HFFc6 (cell line): ENCODE measurements around the gene NUP98. TPM values are rescaled to one million over a fixed set of nuclear protein-coding genes. Genes with fewer than 3 reads are reported as not detected.

Experiments
- DNase-seq: peaks from one replicate; pipeline ENCODE4 v3.0.0-alpha.2; 2018
- H3K27ac Mint-ChIP-seq: 2 replicates; pipeline ENCODE4 v1.8.0; 2020; ENCODE audit warnings: mild to moderate bottlenecking, mixed read lengths
- H3K27me3 Mint-ChIP-seq: 2 replicates; pipeline ENCODE4 v1.8.0; 2021; ENCODE audit warnings: mild to moderate bottlenecking, moderate library complexity, mixed read lengths; ENCODE audit not compliant: insufficient read depth
- H3K36me3 Mint-ChIP-seq: 2 replicates; pipeline ENCODE4 v1.8.0; 2021; ENCODE audit warnings: low read depth, mixed read lengths
- H3K4me1 Mint-ChIP-seq: 2 replicates; pipeline ENCODE4 v1.8.0; 2020; ENCODE audit warnings: low read depth, mixed read lengths
- H3K4me3 Mint-ChIP-seq: 2 replicates; pipeline ENCODE4 v1.8.0; 2020; ENCODE audit warnings: mild to moderate bottlenecking, moderate library complexity, mixed read lengths
- H3K9me3 Mint-ChIP-seq: 2 replicates; pipeline ENCODE4 v1.8.0; 2020; ENCODE audit warnings: mild to moderate bottlenecking, mixed read lengths
- CTCF ChIP-seq: fragments of 200-600 bp; sonication (generic); IDR thresholded peaks from 2 replicates; pipeline ENCODE4 v1.5.0; 2021; ENCODE audit warnings: antibody characterized with exemption, mild to moderate bottlenecking
- total RNA-seq, 6 experiments: library from RNA; stranded (reverse); fragmentation: NEBNext Ultra II Directional; extraction: Animal tissue kit (Norgen Biotek cat#: 25700); gene quantifications; 2 replicates in 1 of 6; 3 replicates in 5 of 6; pipeline ENCODE4 v1.2.3, GENCODE V29; 2021

The NUP98 gene
- total RNA-seq, 6 experiments from 2014 or later, result 81.4 to 96.7 (median 85.6) TPM

GRCh38 chr11:3707176-3707575, 90.2 kb downstream of the NUP98 start:
- Mint-ChIP-seq H3K27me3 (peaks cover 4% of the 10 kb centered on the region; the same call in 1 of the 2 replicates), H3K27ac (peak overlapping the region; percentile 56), H3K36me3 (peaks cover 39% of the 10 kb centered on the region), H3K9me3 (no peaks in the 10 kb centered on the region), H3K4me1 (peaks cover 45% of the 10 kb centered on the region), H3K4me3 (no peak overlapping the region)
- TF ChIP-seq CTCF, result no peak
- no peak for DNase-seq

GRCh38 chr11:3703383-3703782, 94.0 kb downstream of the NUP98 start:
- Mint-ChIP-seq H3K27me3 (peaks cover 2% of the 10 kb centered on the region; the same call in 1 of the 2 replicates), H3K9me3 (no peaks in the 10 kb centered on the region), H3K36me3 (peaks cover 46% of the 10 kb centered on the region), H3K27ac (no peak overlapping the region), H3K4me1 (peaks cover 33% of the 10 kb centered on the region), H3K4me3 (no peak overlapping the region)
- no peak for DNase-seq
- no peak for TF ChIP-seq CTCF

GRCh38 chr11:3700910-3701309, 96.4 kb downstream of the NUP98 start:
- Mint-ChIP-seq H3K27ac (no peak overlapping the region), H3K4me1 (peaks cover 21% of the 10 kb centered on the region), H3K4me3 (no peak overlapping the region), H3K27me3 (peaks cover 2% of the 10 kb centered on the region; the same call in 1 of the 2 replicates), H3K36me3 (peaks cover 45% of the 10 kb centered on the region), H3K9me3 (no peaks in the 10 kb centered on the region)
- no peak for DNase-seq
- no peak for TF ChIP-seq CTCF

GRCh38 chr11:3700410-3700809, 96.9 kb downstream of the NUP98 start:
- no peak for DNase-seq
- H3K4me1 Mint-ChIP-seq, result peaks cover 21% of the 10 kb centered on the region
- H3K9me3 Mint-ChIP-seq, result no peaks in the 10 kb centered on the region
- H3K27me3 Mint-ChIP-seq, result peaks cover 2% of the 10 kb centered on the region; the same call in 1 of the 2 replicates
- H3K4me3 Mint-ChIP-seq, result no peak overlapping the region
- TF ChIP-seq CTCF, result no peak
- no peak overlapping the region for H3K27ac Mint-ChIP-seq
- peaks cover 47% of the 10 kb centered on the region for H3K36me3 Mint-ChIP-seq

GRCh38 chr11:3686751-3687150, 110.6 kb downstream of the NUP98 start:
- no peak for DNase-seq
- Mint-ChIP-seq H3K36me3 (peaks cover 50% of the 10 kb centered on the region), H3K4me3 (no peak overlapping the region), H3K27me3 (no peaks in the 10 kb centered on the region), H3K27ac (no peak overlapping the region), H3K4me1 (peaks cover 17% of the 10 kb centered on the region), H3K9me3 (no peaks in the 10 kb centered on the region)
- TF ChIP-seq CTCF, result no peak

GRCh38 chr11:3685923-3686322, 111.4 kb downstream of the NUP98 start:
- H3K4me1 Mint-ChIP-seq, result peaks cover 17% of the 10 kb centered on the region
- no peak for TF ChIP-seq CTCF
- no peaks in the 10 kb centered on the region for H3K9me3 Mint-ChIP-seq
- DNase-seq, result no peak
- H3K27ac Mint-ChIP-seq, result no peak overlapping the region; the same call in 1 of the 2 replicates
- no peak overlapping the region for H3K4me3 Mint-ChIP-seq
- H3K36me3 Mint-ChIP-seq, result peaks cover 47% of the 10 kb centered on the region
- H3K27me3 Mint-ChIP-seq, result no peaks in the 10 kb centered on the region
